GM12873 (cell line): ENCODE results near the gene ACTR1B.

Experiments
- TF ChIP-seq, protein P1 (sequence below): IDR thresholded peaks from 2 replicates; pipeline ENCODE4 v1.5.1; 2012; ENCODE audit warnings: low read depth, mild to moderate bottlenecking, moderate library complexity, low read length, control low read depth; ENCODE audit not compliant: insufficient read depth; ENCODE audit errors: missing control alignments

Gene ACTR1B

DNA sequence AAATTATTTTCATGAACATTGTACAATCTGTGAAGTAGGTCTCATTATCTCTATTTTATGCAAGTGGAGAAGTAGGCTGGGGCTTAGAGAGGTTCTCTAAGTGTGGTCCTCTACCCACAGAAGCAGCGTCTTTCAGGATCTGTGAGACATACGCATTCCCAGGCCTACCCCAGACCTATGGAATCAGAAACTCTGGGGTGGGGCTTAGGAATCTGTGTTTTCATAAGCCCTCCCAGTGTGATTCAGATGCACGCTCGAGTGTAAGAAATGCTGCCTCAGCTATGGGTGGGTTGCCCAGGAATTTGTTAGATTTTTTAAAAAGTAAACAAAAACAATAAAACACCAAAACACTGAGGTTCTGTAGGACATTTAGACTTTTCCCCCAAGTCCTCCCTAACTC lies 34.7 kb upstream of the ACTR1B start:
- TF ChIP-seq, protein P1, sequence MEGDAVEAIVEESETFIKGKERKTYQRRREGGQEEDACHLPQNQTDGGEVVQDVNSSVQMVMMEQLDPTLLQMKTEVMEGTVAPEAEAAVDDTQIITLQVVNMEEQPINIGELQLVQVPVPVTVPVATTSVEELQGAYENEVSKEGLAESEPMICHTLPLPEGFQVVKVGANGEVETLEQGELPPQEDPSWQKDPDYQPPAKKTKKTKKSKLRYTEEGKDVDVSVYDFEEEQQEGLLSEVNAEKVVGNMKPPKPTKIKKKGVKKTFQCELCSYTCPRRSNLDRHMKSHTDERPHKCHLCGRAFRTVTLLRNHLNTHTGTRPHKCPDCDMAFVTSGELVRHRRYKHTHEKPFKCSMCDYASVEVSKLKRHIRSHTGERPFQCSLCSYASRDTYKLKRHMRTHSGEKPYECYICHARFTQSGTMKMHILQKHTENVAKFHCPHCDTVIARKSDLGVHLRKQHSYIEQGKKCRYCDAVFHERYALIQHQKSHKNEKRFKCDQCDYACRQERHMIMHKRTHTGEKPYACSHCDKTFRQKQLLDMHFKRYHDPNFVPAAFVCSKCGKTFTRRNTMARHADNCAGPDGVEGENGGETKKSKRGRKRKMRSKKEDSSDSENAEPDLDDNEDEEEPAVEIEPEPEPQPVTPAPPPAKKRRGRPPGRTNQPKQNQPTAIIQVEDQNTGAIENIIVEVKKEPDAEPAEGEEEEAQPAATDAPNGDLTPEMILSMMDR = no peak

DNA sequence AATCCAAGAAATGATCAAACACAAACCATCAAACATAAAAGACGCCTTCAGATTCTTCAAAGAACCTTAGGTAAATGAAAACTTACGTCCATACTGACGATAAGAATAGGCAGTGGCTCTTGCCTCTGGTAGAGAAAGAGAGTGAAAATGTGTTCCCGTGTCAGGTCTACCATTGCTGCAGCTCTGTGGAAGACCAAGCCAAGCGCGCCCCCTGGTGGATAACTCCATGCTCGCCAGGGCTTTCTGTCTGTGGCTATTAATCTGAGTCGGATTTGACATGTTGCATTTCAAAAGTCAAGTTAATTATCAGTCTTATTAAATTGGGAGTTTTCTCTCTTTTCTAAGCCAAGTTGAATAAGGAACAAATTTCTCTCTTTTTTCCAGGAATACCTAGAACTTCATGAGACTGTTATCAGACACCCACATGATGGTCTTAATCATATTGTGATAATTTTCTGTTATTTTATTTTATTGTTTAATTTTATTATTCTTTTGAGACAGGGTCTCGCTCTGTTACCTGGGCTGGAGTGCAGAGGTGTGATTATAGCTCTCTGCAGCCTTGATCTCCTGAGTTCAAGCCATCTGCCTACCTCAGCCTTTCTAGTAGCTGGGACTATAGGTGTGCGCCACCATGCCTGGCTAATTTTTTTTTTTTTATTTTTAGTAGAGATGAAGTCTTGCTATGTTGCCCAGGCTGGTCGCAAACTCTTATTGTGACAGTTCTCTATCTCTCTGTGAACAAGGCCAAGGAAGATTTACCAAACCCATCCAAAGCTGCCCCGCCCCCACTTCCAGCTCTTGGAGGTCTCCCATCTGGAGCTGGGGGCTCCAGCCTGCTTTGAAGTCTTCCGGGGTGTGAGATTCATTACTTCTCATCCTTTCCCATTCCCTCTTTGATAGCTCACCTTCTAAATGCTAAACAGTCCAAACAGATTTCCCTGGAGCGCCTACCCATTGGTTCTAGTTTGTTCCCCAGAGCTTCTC lies 33.7 kb upstream of the ACTR1B start:
- TF ChIP-seq, protein P1 = peak; percentile 87

DNA sequence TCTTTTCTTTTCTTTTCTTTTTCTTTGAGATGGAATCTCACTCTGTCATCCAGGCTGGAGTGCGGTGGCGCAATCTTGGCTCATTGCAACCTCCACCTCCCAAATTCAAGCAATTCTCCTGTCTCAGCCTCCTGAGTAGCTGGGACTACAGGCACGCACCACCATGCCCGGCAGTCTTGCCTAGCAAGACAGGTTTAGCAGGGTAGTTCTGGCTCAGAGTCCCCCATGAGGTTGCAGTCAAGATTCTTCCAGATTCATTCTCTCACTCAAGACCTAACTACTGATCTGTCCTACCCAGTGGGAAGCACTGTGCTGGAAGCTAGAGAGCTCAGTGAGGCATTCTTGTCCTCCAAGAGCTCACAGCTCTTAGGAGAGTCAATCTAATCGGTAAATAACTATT lies 31.9 kb upstream of the ACTR1B start:
- TF ChIP-seq, protein P1 = no peak

DNA sequence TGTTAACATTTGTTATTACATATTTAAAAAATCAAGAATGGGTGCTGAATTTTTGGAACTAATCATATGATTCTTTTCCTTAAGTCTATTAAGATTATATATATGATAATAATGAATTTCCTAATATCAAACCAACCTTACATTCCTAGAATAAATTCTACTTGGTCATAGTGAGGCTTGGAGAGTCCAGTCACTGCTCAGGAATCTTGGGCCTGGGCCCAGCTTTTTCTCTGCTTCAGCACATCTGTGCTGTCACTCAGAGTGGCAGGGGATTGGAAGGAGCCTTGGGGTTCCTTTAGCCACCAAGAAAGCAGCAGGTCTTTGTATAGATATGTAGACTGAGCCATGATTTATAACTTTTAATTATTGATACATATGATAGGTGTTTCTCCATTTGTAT lies 29.6 kb upstream of the ACTR1B start:
- TF ChIP-seq, protein P1 = no peak

DNA sequence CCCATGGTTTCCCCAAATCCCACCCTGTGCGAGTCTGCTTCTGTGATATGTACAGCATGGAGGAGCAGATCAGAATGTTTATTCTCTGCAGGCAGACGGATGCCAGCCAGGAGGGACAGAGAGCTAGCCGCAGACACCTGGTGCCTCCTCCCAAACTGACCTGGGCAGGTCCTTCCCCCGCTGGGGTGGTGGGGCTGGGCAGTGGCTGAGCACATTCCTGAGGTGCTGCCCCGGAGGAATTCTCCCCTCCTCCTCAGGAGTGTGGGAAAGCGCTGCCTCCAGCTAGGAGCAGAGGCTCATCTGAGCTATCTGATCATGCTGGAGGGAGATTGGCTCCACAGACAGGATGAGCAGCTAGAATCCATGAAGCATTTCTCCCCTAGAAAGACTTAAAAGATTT lies 27.3 kb upstream of the ACTR1B start:
- TF ChIP-seq, protein P1 = no peak

DNA sequence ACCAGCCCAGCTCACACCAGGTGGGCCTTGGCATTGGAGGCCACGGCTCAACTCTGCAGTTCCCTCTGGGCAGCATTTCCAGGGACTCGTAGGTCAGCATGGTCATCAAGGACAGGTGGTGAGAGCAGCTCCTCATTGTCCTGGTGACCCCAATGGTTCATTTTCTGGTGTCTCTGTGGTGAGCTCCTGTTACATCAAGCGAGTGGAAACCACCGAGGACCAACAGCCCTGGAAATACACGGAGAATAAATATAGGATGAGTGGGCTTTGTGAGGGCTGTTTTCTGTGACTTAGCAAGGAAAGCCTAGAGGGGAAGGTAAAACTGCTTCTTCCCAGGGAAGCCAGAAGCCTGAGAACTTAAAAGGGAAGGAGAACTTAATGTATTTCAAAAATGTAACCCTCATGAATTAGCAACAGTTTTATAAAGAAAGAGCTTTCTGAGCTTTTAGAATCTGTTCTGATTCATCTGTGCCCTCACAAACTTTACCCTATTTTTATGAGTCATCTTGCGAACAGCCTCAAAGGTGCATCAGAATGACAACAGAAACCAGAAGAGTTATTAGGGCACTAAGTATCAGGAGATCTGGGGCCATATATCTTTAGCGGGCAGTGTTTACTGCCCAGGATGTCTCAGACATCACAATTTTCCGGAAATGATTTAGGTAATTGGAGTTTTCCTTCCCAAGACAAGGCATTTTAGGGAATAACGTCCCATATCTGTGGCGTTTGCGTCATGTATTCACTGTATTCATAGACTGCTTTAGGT lies 24.4 kb upstream of the ACTR1B start:
- TF ChIP-seq, protein P1 = no peak

DNA sequence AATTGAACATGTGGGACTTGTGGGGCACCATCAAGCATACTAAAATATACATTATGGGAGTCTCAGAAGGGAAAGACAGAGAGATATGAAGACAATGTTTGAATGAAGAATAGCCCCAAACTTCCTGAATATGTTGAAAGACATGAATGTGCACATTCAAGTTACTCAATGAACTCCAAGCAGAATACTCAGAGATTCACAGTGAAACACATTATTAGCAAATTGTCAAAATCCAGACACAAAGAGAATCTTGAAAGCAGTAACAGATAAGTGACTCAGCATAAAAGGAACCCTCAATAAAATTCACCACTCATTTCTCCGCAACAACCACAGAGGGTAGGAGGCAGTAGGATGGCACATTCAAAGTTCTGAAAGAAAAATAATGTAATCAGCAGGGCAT lies 14.5 kb upstream of the ACTR1B start:
- TF ChIP-seq, protein P1 = no peak
